Body of pancreas (tissue), 4 donors: Measurements from ENCODE around the gene MYO1E. TPM values are rescaled to one million over a fixed set of nuclear protein-coding genes. Genes with fewer than 3 reads are reported as not detected.

ENCODE experiments used
- ATAC-seq: fragments of 150-250 bp; one replicate; pipeline ENCODE4 v1.9.1; 2016
- DNase-seq, 4 donors: peaks; one replicate each; pipeline ENCODE4 v3.0.0-alpha.2; 2019
- H3K27ac ChIP-seq, 4 donors: fragments of 200-600 bp; sonication (generic); 1 replicate in 3 of 4; 2 replicates in 1 of 4; pipeline versions ENCODE4 v1.5.1 to v1.6.1; 2016 to 2019; ENCODE audit warnings: mild to moderate bottlenecking in 1 of 4, mixed read lengths in 1 of 4, moderate library complexity in 1 of 4
- H3K27me3 ChIP-seq, 2 donors: fragments of 200-600 bp; sonication (generic); one replicate each; pipeline ENCODE4 v1.6.0; 2016; ENCODE audit warnings: mild to moderate bottlenecking in 1 of 2
- H3K36me3 ChIP-seq, 2 donors: fragments of 200-600 bp; sonication (generic); replicated peaks in 1 of 2; 2 replicates each; pipeline ENCODE4 v1.5.1; 2016; ENCODE audit warnings: low read depth in 2 of 2; ENCODE audit not compliant: insufficient read depth in 1 of 2
- H3K4me1 ChIP-seq: fragments of 200-600 bp; sonication (generic); one replicate; pipeline ENCODE4 v1.6.0; 2016
- H3K4me3 ChIP-seq, 2 donors: fragments of 200-600 bp; sonication (generic); 1 replicate in 1 of 2; 2 replicates in 1 of 2; pipeline ENCODE4 v1.5.1; 2016 to 2019
- H3K9me3 ChIP-seq, 3 donors: fragments of 200-600 bp; sonication (generic); 1 replicate in 2 of 3; 2 replicates in 1 of 3; pipeline ENCODE4 v1.5.1; 2016
- CTCF ChIP-seq, 7 experiments: fragments of 450-650 bp in 4 of 7; fragments of 200-600 bp in 3 of 7; sonication (generic) in 3 of 7; IDR thresholded peaks; one replicate each; pipeline ENCODE4 v1.5.1; 2016 to 2019; ENCODE audit warnings: antibody characterized with exemption in 7 of 7
- POLR2A ChIP-seq, 3 donors: fragments of 450-650 bp; IDR thresholded peaks; one replicate each; pipeline ENCODE4 v1.6.1; 2016; ENCODE audit warnings: antibody characterized with exemption in 3 of 3, mild to moderate bottlenecking in 2 of 3
- WGBS, 2 donors: methylation state at CpG; one replicate each; pipeline ENCODE4 v1.1.5; 2017; 5-methylcytosine and 5-hydroxymethylcytosine counted together
- intact Hi-C: fragments of 100-400 bp; cut with DNase I; formaldehyde crosslinking; loops from one replicate; pipeline ENCODE4 v1.15.1; 2023
- total RNA-seq, 2 donors: library from RNA; depleted of rRNA; stranded (reverse); fragments of >200 nt; gene quantifications; one replicate each; pipeline ENCODE4 v1.1.0, GENCODE V29; 2016

The MYO1E gene
- total RNA-seq, 2 donors from 2014 or later = 14.0 to 48.5 TPM

- DNase-seq = no peak
- ATAC-seq = no peak
- no peaks in the 10 kb centered on the region for H3K9me3 ChIP-seq
- intact Hi-C loops = no loop called here
- H3K36me3 ChIP-seq = no peaks in the 10 kb centered on the region
- no peak overlapping the region for H3K27ac ChIP-seq
- WGBS, 2 donors = 82 to 88% methylated on average over 7 of the region's 7 CpGs
- H3K4me3 ChIP-seq = no peak overlapping the region
- H3K27me3 ChIP-seq = no peaks in the 10 kb centered on the region
- H3K4me1 ChIP-seq = peaks cover 11% of the 10 kb centered on the region
- TF ChIP-seq POLR2A (IDR thresholded peaks at IDR 0.05) (no peak), CTCF (IDR thresholded peaks at IDR 0.05) (no peak)
These were observed 66.0 kb downstream of the MYO1E start for GRCh38 chr15:59306520-59307164.

GRCh38 chr15:59304807-59305206 is 67.9 kb downstream of the MYO1E start:
- ATAC-seq = no peak
- Histone ChIP-seq H3K4me1 (peaks cover 11% of the 10 kb centered on the region), H3K36me3 (no peaks in the 10 kb centered on the region), H3K4me3 (no peak overlapping the region), H3K27ac (peak overlapping the region in 2 of 4 donors; percentile 8 to 20), H3K27me3 (no peaks in the 10 kb centered on the region), H3K9me3 (no peaks in the 10 kb centered on the region)
- intact Hi-C loops = no loop called here
- peak in 1 of 4 donors; percentile 25 for DNase-seq
- WGBS, 2 donors = 41 to 47% methylated on average over 6 of the region's 6 CpGs
- no peak for TF ChIP-seq POLR2A (IDR thresholded peaks at IDR 0.05)
- TF ChIP-seq CTCF (IDR thresholded peaks at IDR 0.05) = no peak

- H3K4me3 ChIP-seq = no peak overlapping the region
- no peaks in the 10 kb centered on the region for H3K9me3 ChIP-seq
- no peaks in the 10 kb centered on the region for H3K27me3 ChIP-seq
- TF ChIP-seq CTCF (IDR thresholded peaks at IDR 0.05) (no peak), POLR2A (IDR thresholded peaks at IDR 0.05) (no peak)
- WGBS, 2 donors = 79 to 80% methylated on average over 15 of the region's 15 CpGs
- DNase-seq (no peak), ATAC-seq (no peak)
- intact Hi-C loops = no loop called here
- no peaks in the 10 kb centered on the region for H3K36me3 ChIP-seq
- peak overlapping the region in 2 of 4 donors; percentile 8 to 20 for H3K27ac ChIP-seq
- peaks cover 11% of the 10 kb centered on the region for H3K4me1 ChIP-seq
These were observed 68.5 kb downstream of the MYO1E start for GRCh38 chr15:59304034-59304795.

GRCh38 chr15:59303633-59304032 is 69.0 kb downstream of the MYO1E start:
- TF ChIP-seq POLR2A (IDR thresholded peaks at IDR 0.05) = no peak
- TF ChIP-seq CTCF (IDR thresholded peaks at IDR 0.05) = no peak
- intact Hi-C loops = no loop called here
- Histone ChIP-seq H3K36me3 (no peaks in the 10 kb centered on the region), H3K4me3 (no peak overlapping the region), H3K27ac (no peak overlapping the region), H3K27me3 (no peaks in the 10 kb centered on the region), H3K9me3 (no peaks in the 10 kb centered on the region), H3K4me1 (peaks cover 11% of the 10 kb centered on the region)
- DNase-seq = no peak
- WGBS, 2 donors = 95 to 98% methylated on average over 9 of the region's 9 CpGs
- no peak for ATAC-seq
